Endometrial microvascular endothelial cells (primary cell): Measurements from ENCODE around the gene AP5Z1. TPM values are rescaled to one million over a fixed set of nuclear protein-coding genes. Genes with fewer than 3 reads are reported as not detected.

ENCODE experiments used
- in situ Hi-C: cut with HindIII; loops from 2 replicates; pipeline ENCODE4 v1.10.0; 2017; ENCODE audit warnings: low sequenced_read_pairs, low pct_unique_long_range_greater_than_20kb; ENCODE audit errors: inconsistent ontology term
- total RNA-seq: library from RNA; depleted of rRNA; stranded (reverse); fragments of >200 nt; gene quantifications from one replicate; pipeline ENCODE4 v1.2.3, GENCODE V29; 2015; ENCODE audit errors: inconsistent ontology term

The AP5Z1 gene
- total RNA-seq, 1 donor from 2014 or later, result 25.6 TPM

GRCh38 chr7:4830176-4830575 lies 54.8 kb downstream of the AP5Z1 start:
- in situ Hi-C loops, result no loop called here

GRCh38 chr7:4831723-4832495 lies 56.5 kb downstream of the AP5Z1 start:
- in situ Hi-C loops, result no loop called here

GRCh38 chr7:4832711-4833110 lies 57.3 kb downstream of the AP5Z1 start:
- in situ Hi-C loops, result no loop called here

GRCh38 chr7:4833176-4833575 lies 57.8 kb downstream of the AP5Z1 start:
- in situ Hi-C loops, result no loop called here

GRCh38 chr7:4833691-4834600 lies 58.5 kb downstream of the AP5Z1 start:
- in situ Hi-C loops, result no loop called here

- in situ Hi-C loops, result no loop called here
Measured at GRCh38 chr7:4834601-4835397, 59.4 kb downstream of the AP5Z1 start.

- in situ Hi-C loops, result no loop called here
Measured at GRCh38 chr7:4835398-4836205, 60.2 kb downstream of the AP5Z1 start.

- in situ Hi-C loops, result no loop called here
Measured at GRCh38 chr7:4836206-4836661, 60.8 kb downstream of the AP5Z1 start.

GRCh38 chr7:4837041-4837802 lies 61.8 kb downstream of the AP5Z1 start:
- in situ Hi-C loops, result no loop called here

GRCh38 chr7:4837803-4838625 lies 62.6 kb downstream of the AP5Z1 start:
- in situ Hi-C loops, result no loop called here

GRCh38 chr7:4838626-4839334 lies 63.4 kb downstream of the AP5Z1 start:
- in situ Hi-C loops, result no loop called here

GRCh38 chr7:4840079-4840501 lies 64.7 kb downstream of the AP5Z1 start:
- in situ Hi-C loops, result no loop called here

Other genes starting within 250 kb of the AP5Z1 start
- gene FOXK1, start 93.3 kb upstream of the AP5Z1 start, total RNA-seq, result 34.0 TPM
- not detected for gene PAPOLB, start 86.4 kb downstream of the AP5Z1 start, total RNA-seq
- gene RADIL, start 108.1 kb downstream of the AP5Z1 start, total RNA-seq, result not detected
- gene MMD2, start 183.6 kb downstream of the AP5Z1 start, total RNA-seq, result not detected